PC-3 (cell line): ENCODE results near the gene ANKS1A.

ENCODE experiments used
- EZH2phosphoT487 ChIP-seq: fragments of 300-600 bp; sonication (generic); IDR thresholded peaks from 2 replicates; pipeline ENCODE4 v1.6.1; 2018; ENCODE audit warnings: mild to moderate bottlenecking, antibody characterized with exemption, low read length, borderline replicate concordance
- TF ChIP-seq, protein P1 (sequence below): fragments of 300-600 bp; sonication (generic); conservative IDR thresholded peaks from 2 replicates; pipeline ENCODE4 v1.5.1; 2017; ENCODE audit warnings: antibody characterized with exemption, low read depth, mild to moderate bottlenecking, low read length

DNA sequence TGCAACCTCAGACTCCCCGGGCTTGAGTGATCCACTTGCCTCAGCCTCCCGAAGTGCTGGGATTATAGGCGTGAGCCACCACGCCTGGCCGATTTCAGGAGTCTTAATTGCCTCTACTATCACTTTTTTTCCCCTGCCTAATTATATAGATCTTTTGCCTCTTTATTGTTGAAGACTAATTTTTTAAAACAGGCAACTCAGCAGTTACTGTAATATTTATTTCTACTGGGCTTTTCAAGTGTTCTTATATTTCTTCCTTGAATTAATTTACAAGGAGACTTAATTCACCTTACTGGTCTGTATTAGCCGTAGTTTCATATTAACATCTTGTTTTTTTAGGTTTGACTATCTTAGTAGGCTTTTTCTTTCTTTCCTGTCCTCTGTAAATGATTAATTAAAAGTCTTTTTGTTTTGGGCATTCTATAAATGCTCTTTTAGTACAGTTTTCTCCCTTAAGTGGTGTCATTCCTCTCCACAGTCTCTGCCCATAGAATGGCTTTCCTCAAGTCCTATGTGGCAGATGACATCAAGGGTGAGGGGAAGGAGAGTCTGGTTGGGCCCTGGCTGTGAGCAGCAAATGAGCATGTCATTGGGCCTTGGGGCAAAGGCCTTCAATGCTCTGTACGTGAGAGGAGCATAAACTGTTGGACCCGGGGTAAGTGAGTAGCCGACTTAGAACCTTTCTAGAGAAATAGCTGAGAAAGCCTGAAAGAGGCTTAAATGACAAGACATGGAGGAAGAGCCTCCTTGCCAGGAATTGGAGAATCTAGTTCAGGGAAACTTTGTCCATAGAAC, 36.0 kb downstream of the ANKS1A start:
- TF ChIP-seq, protein P1, sequence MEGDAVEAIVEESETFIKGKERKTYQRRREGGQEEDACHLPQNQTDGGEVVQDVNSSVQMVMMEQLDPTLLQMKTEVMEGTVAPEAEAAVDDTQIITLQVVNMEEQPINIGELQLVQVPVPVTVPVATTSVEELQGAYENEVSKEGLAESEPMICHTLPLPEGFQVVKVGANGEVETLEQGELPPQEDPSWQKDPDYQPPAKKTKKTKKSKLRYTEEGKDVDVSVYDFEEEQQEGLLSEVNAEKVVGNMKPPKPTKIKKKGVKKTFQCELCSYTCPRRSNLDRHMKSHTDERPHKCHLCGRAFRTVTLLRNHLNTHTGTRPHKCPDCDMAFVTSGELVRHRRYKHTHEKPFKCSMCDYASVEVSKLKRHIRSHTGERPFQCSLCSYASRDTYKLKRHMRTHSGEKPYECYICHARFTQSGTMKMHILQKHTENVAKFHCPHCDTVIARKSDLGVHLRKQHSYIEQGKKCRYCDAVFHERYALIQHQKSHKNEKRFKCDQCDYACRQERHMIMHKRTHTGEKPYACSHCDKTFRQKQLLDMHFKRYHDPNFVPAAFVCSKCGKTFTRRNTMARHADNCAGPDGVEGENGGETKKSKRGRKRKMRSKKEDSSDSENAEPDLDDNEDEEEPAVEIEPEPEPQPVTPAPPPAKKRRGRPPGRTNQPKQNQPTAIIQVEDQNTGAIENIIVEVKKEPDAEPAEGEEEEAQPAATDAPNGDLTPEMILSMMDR: no peak
- no peak for TF ChIP-seq EZH2phosphoT487
